Thymus (tissue), 11 donors: ENCODE results near the gene SULT6B1. TPM values are rescaled to one million over a fixed set of nuclear protein-coding genes. Genes with fewer than 3 reads are reported as not detected.

Experiments
- DNase-seq, 9 donors: peaks; one replicate each; pipeline ENCODE4 v3.0.0-alpha.2; 2013; ENCODE audit warnings: low spot score in 9 of 9, low read depth in 6 of 9, missing footprints in 1 of 9
- H3K27ac ChIP-seq, 2 donors: one replicate each; pipeline ENCODE4 v1.5.1; 2013; ENCODE audit warnings: control low read depth in 1 of 2, low read depth in 1 of 2, low read length in 1 of 2, mild to moderate bottlenecking in 1 of 2, moderate library complexity in 1 of 2
- H3K27me3 ChIP-seq, 2 donors: one replicate each; pipeline ENCODE4 v1.5.1; 2013; ENCODE audit warnings: low read length in 1 of 2; ENCODE audit not compliant: control insufficient read depth in 2 of 2, insufficient read depth in 1 of 2
- H3K36me3 ChIP-seq, 2 donors: one replicate each; pipeline ENCODE4 v1.5.1; 2013; ENCODE audit warnings: low read length in 1 of 2, mild to moderate bottlenecking in 1 of 2, moderate library complexity in 1 of 2; ENCODE audit not compliant: control insufficient read depth in 2 of 2, insufficient read depth in 2 of 2
- H3K4me1 ChIP-seq, 2 donors: one replicate each; pipeline ENCODE4 v1.5.1; 2013; ENCODE audit warnings: low read length in 2 of 2; ENCODE audit not compliant: control insufficient read depth in 2 of 2, insufficient read depth in 2 of 2
- H3K4me3 ChIP-seq, 2 donors: one replicate each; pipeline ENCODE4 v1.5.1; 2013; ENCODE audit warnings: low read length in 2 of 2, control low read depth in 1 of 2, mild to moderate bottlenecking in 1 of 2
- H3K9me3 ChIP-seq, 2 donors: one replicate each; pipeline ENCODE4 v1.5.1; 2013; ENCODE audit warnings: low read length in 1 of 2, mild to moderate bottlenecking in 1 of 2; ENCODE audit not compliant: control insufficient read depth in 2 of 2, insufficient read depth in 1 of 2
- WGBS: extraction: QIAGEN DNeasy Blood & Tissue Kit; methylation state at CpG from one replicate; pipeline ENCODE4 v1.1.7; 2013; 5-methylcytosine and 5-hydroxymethylcytosine counted together
- polyA plus RNA-seq: library from polyadenylated mRNA; stranded (reverse); fragments of 200-250 nt; gene quantifications from one replicate; pipeline ENCODE4 v1.2.3, GENCODE V29; 2013
- total RNA-seq: library from RNA; stranded (reverse); fragments of 120-200 nt; gene quantifications from one replicate; pipeline ENCODE4 v1.2.4, GENCODE V29; 2013
- donor health status: healthy.

SULT6B1 gene
- total and polyA plus RNA-seq, 2 donors = not detected

DNA sequence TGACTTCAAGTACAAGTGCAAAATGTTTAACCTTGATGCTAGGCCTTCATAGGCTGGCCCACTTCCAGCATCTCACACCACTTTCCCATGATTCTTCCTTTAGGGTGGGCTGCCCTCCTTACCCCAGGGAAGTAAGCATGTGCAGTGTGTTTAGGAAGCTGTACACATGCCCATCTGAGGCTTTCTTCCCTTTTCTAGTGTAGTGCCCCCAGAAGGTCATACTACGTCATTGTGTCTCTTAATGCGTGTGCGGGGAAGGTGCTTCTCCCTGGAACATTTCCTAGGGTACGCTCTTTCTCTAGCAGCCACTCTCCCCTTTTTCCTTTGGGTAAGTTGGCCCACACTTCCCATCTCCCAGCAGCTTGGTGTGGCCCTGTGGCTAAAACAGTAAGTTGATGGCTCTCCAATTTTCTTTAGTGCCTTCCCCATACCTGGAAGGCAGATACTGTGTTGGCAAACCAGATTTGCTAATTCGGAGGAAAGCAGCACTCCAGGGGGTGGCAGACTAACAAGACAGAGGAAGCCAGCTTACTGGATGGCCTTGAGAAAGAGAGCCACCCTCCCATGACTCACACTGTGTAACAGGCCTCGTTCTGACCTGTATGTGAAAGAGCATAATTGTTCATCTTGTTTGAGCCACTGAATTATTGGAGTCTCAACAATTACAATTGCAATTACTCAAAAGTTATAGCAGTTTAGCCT is 1.1 kb upstream of the SULT6B1 start:
- H3K4me3 ChIP-seq = no peak overlapping the region
- no peaks in the 10 kb centered on the region for H3K9me3 ChIP-seq
- no peaks in the 10 kb centered on the region for H3K4me1 ChIP-seq
- H3K27ac ChIP-seq = no peak overlapping the region
- peaks cover 0 to 3% of the 10 kb centered on the region in 2 donors for H3K27me3 ChIP-seq
- whole genome bisulfite sequencing = 95% methylated on average over 6 of the region's 6 CpGs
- no peaks in the 10 kb centered on the region for H3K36me3 ChIP-seq
- DNase-seq = no peak

DNA sequence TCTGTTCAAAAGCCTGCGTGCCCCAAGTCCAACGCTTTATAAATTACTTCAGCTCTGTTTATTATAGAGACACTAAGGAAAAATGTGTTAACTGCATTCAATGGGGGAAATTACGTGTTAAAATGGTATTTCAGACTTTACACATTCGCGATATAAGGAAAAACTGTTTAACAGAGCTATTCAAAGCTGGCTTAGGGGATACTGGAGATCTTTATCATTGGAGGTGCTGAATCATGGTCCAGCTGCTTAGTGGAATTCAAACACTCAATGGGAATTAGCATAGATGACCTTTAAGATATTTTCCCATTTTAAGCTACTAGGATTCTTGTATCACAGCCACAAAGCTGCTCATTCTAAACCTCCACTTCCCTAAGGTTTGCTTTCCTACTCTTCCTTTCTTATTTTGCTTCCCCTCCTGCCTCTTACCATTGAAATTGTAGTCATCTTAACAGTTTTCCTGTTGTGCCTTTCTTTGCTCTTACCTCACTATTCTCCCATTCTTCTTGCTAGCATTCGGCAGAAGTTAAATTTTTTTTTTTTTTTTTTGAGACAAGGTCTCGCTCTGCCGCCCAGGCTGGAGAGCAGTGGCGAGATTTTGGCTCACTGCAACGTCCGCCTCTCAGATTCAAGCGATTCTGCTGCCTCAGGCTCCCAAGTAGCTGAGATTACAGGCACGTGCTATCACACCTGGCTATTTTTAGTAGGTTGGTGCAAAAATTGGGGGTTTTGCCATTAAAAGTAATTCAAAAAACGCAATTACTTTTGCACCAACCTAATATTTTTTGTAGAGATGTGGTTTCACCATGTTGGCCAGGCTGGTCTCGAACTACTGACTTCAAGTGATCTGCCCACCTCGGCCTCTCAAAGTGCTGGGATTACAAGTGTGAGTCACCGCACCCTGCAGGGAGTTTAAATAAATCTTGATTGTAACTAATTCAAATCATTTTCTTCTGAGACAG is 6.5 kb downstream of the SULT6B1 start:
- Histone ChIP-seq H3K36me3 (no peaks in the 10 kb centered on the region), H3K27ac (no peak overlapping the region), H3K9me3 (no peaks in the 10 kb centered on the region), H3K4me3 (no peak overlapping the region), H3K27me3 (no peaks in the 10 kb centered on the region), H3K4me1 (no peaks in the 10 kb centered on the region)
- WGBS = 89% methylated on average over 17 of the region's 17 CpGs
- no peak for DNase-seq

DNA sequence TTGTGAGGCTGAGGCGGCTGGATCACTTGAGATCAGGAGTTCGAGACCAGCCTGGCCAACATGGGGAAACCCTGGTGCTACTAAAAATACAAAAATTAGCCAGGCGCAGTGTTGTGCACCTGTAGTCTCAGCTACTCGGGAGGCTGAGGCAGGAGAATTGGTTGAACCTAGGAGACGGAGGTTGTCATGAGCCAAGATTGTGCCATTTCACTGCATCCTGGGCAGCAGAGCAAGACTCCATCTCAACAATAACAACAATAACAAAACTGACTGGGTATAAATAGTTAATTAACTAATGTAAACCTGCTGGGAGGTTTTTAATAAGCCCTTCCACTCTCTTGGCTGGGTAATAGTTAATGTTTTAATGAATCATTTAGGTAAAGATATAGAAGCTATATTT is 7.8 kb downstream of the SULT6B1 start:
- no peak overlapping the region for H3K27ac ChIP-seq
- over 99% methylated on average over 5 of the region's 5 CpGs for WGBS
- no peaks in the 10 kb centered on the region for H3K4me1 ChIP-seq
- H3K36me3 ChIP-seq = no peaks in the 10 kb centered on the region
- H3K27me3 ChIP-seq = no peaks in the 10 kb centered on the region
- DNase-seq = no peak
- H3K4me3 ChIP-seq = no peak overlapping the region
- H3K9me3 ChIP-seq = no peaks in the 10 kb centered on the region

DNA sequence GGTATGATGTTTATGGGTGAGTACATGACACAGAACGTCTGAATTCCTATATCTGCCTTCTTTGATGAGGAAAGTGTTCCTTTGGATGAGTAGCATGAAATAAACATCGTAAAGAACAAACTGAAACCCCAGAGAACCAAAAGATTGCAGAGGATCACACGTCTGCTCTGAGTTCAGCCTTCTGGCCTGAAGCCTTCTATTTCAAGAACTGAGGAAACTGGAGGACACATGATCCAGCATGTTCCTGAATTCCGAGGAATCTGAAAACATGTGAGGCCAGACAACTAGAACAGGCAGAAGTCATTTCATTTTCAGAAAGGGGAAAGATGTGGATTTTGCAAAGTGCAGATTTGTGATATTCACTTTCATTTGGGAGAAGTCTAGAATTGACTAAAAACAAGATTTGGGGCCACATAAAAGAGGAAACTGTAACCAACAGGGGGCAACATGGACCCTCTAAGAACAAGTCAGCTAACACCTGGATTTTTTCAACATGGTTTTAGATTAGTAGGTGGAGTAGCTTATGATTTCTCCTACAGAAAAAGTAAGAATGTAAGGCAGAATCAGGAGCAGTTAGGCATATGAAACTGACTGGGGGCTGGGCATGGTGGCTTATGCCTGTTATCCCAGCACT is 8.3 kb downstream of the SULT6B1 start:
- H3K36me3 ChIP-seq = no peaks in the 10 kb centered on the region
- H3K9me3 ChIP-seq = no peaks in the 10 kb centered on the region
- H3K4me3 ChIP-seq = no peak overlapping the region
- no peaks in the 10 kb centered on the region for H3K4me1 ChIP-seq
- no peak overlapping the region for H3K27ac ChIP-seq
- no peaks in the 10 kb centered on the region for H3K27me3 ChIP-seq
- 78% methylated on average over 4 of the region's 4 CpGs for WGBS
- DNase-seq = peak in 4 of 9 donors; percentile 21 to 49 (median 24)

DNA sequence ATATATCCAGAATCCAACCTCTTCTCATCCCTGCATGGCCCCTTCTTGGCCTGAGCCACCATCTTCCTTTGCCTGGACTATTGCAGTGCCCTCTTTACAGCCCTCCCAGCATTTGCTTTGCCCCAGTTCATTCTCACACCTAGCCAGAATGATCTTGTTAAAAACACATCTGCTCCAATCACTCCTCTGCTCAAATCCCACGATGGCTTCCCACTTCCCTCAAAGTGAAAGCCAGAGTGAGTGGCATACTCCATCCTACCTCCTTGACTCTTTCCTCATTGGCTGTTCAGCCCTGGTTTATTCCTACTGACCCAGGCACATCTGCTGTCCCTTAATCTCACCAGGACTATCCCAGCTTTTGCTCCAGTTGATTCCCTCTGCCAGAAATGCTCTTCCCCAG is 14.7 kb downstream of the SULT6B1 start:
- Histone ChIP-seq H3K36me3 (no peaks in the 10 kb centered on the region), H3K4me3 (no peak overlapping the region), H3K4me1 (no peaks in the 10 kb centered on the region), H3K27ac (no peak overlapping the region), H3K27me3 (no peaks in the 10 kb centered on the region), H3K9me3 (no peaks in the 10 kb centered on the region)
- WGBS = 90% methylated on average over 1 of the region's 1 CpG
- no peak for DNase-seq

DNA sequence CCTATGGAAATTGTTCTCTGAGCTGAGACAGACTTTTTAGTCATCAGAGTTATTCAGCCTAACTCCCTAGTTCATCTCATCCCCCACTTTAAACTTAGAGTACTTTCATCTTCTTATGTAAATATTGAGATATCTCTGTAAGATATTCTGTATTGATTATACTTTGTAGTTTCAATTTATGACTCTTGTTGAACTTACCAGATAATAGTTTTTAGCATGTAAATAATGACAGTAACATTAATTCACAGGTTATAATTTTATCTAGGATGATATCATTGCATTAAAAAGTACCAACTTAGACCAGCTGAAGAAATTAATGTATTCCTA is 16.9 kb downstream of the SULT6B1 start:
- no peaks in the 10 kb centered on the region for H3K36me3 ChIP-seq
- no peaks in the 10 kb centered on the region for H3K27me3 ChIP-seq
- H3K4me1 ChIP-seq = no peaks in the 10 kb centered on the region
- no peak overlapping the region for H3K27ac ChIP-seq
- DNase-seq = no peak
- no peaks in the 10 kb centered on the region for H3K9me3 ChIP-seq
- no peak overlapping the region for H3K4me3 ChIP-seq

DNA sequence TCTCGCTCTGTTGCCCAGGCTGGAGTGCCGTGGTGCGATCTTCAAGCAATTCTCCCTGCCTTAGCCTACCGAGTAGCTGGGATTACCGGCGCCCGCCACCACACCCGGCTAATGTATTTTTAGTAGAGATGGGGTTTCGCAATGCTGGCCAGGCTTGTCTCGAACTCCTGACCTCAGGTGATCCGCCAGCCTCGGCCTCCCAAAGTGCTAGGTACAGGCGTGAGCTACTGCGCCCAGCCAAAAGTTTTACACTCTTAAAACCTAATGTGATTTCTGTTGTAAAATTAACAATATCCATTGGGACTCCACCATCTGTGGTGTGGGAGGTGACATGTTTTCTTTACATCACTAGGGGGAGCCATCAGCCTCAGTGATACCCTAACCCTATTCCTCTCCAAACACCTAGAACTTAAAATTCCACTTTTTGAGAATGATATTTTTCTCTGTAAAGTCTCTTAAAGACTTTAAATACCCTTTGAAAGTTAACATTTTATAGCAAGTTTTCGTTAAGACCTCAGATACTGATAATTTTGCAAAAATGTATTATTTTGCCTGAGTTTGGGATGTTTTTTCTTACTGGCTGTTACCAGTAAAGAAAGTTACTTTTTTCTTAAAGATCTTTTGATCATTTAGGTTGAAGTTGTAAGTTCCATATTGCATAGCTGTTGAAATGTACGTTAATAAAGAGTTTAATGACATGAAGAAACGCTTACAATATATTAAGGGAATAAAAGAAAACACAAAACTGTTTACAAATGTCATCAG is 20.1 kb downstream of the SULT6B1 start:
- Histone ChIP-seq H3K36me3 (no peaks in the 10 kb centered on the region), H3K27ac (no peak overlapping the region), H3K4me1 (no peaks in the 10 kb centered on the region), H3K4me3 (no peak overlapping the region), H3K27me3 (no peaks in the 10 kb centered on the region), H3K9me3 (peaks cover 1 to 6% of the 10 kb centered on the region in 2 donors)
- WGBS = 68% methylated on average over 17 of the region's 17 CpGs
- DNase-seq = peak in 5 of 9 donors; percentile 6 to 53 (median 17)

DNA sequence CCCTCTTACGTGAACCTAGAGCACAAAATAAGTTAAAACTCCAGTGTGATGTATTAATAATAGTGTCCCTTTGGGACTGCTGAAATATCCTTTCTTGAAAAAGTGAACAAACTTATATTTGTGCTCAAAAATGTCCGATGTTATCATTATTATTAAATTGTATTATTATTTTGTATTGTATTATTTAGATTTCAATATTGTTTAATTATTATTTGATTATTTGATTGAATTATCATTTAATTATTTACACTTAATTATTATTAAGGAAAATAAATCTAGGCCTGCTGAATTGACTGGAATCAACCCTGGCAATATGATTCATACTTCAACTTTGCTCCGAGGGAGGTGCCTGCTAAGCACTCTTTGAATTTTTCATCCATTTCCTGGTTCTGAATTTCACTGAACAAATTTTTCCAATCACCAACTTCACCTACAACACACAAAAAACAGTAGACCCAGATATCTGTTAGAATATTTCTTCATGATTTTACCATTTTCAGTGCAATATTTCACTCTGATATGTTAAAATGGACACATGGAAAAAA is 20.8 kb downstream of the SULT6B1 start:
- Histone ChIP-seq H3K4me3 (no peak overlapping the region), H3K4me1 (no peaks in the 10 kb centered on the region), H3K36me3 (no peaks in the 10 kb centered on the region), H3K9me3 (peaks cover 1 to 9% of the 10 kb centered on the region in 2 donors), H3K27me3 (no peaks in the 10 kb centered on the region), H3K27ac (no peak overlapping the region)
- 99% methylated on average over 3 of the region's 3 CpGs for WGBS
- DNase-seq = no peak
